K562 (cell line): ENCODE measurements around the gene CCDC185.

Experiments used
- BRD4 ChIP-seq: fragments of 200-600 bp; sonication (generic); IDR thresholded peaks from 2 replicates; pipeline ENCODE4 v1.6.1; 2017; ENCODE audit warnings: inconsistent platforms
- HDAC2 ChIP-seq: fragments of 450-650 bp; IDR thresholded peaks from 2 replicates; pipeline ENCODE4 v1.6.1; 2016; ENCODE audit warnings: mild to moderate bottlenecking
- SP2 ChIP-seq: IDR thresholded peaks from 2 replicates; pipeline ENCODE4 v1.6.1; 2011; ENCODE audit warnings: mild to moderate bottlenecking, low read depth, low read length, moderate library complexity; ENCODE audit not compliant: poor library complexity, severe bottlenecking; ENCODE audit errors: extremely low read depth
- ZBTB8A ChIP-seq: fragments of 450-650 bp; IDR thresholded peaks from 2 replicates; pipeline ENCODE4 v1.6.1; 2018; ENCODE audit warnings: mild to moderate bottlenecking, moderate library complexity; ENCODE audit not compliant: partially characterized antibody
- ZFP1 ChIP-seq: fragments of 450-650 bp; formaldehyde crosslinking; IDR thresholded peaks from 2 replicates; pipeline ENCODE4 v1.4.0; 2020; ENCODE audit warnings: mild to moderate bottlenecking, mixed read lengths
- ZNF121 ChIP-seq: sonication (generic); formaldehyde crosslinking; conservative IDR thresholded peaks from 2 replicates; pipeline ENCODE4 v1.8.0; 2022; ENCODE audit warnings: missing genetic modification reagents

DNA sequence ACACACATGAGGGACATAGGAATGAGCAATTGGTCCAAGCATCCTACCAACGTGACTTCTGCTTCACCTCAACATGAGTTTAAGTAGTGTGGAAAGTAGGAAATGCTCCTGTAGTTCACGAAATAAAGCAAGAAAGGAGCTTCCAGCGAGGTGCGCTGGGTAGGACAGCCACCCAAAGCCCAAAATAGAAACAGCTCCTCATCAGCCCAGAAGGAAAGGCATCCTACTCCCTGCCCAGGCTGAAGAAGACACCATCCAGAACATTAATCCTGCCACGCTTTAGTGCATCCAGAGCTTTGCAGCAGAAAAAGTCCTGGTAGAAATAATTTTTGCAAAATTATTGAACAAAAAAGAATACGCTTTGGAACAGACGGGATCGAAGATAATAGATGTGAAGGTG, 25.9 kb downstream of the CCDC185 start:
- TF ChIP-seq ZBTB8A (no peak), ZFP1 (CRISPR knock-in tag) (no peak), HDAC2 (no peak), SP2 (no peak), BRD4 (no peak), ZNF121 (CRISPR knock-in tag) (no peak)
